GM21717 (cell line): ENCODE measurements around the gene ADGRG3.
"Not testable (repeated sequence)": the region's sequence is repeated elsewhere in the genome, so short reads cannot be mapped to it uniquely, and the experiment has no call there.

Source experiments
- ATAC-seq: cut with Tn5 transposase; IDR thresholded peaks from one replicate; pipeline ENCODE4 v1.9.1; 2021; ENCODE audit warnings: mild to moderate bottlenecking, moderate library complexity; ENCODE audit not compliant: unreplicated experiment

Gene ADGRG3

DNA sequence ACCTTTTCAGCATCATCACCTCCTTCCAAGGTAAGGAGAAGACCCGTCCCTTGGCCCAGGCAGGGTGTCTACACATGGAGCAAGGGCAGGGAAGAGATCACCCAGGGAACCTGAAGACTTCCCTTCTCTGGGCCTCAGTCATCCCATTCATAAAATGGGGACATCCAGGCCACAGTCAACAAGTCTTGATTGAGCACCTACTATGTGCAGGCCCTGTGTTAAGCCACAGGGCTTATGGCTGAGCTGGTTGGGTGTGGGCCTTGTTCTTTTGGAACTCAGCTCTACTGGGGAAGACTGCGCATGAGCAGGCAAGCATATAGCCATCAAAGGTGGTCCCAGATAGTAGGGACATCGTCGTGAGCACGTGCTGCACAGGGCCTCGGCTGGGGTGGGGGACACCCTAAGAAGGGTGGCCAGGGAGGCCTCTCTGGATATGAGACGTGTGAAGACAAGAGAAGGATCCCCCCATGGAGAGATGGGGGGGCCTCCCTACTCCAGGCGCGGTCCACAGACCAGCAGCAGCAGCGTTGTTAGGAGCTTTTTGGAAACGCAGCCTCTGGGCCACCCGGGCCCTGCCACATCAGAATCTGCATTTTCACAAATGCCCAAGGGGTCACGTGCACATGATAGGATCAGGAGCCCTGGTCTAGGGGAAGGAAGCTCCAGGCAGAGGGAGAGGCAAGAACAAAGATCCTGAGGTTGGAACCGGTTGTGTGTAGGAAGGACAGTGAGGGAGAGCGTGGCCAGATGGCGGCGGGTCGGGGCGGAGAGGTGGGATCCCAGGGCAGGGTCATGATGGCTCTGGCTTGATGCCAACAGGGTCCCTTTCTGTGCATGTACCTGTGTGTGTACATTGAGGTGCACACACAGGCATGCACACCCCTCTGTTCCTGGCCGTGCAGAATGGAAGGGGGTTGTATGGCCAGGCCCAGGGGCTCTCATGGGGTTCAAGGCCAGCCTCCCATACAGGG is 5.9 kb upstream of the ADGRG3 start:
- no peak for ATAC-seq

GRCh38 chr16:57663436-57663835 is 4.7 kb upstream of the ADGRG3 start:
- no peak for ATAC-seq

GRCh38 chr16:57663917-57664661 is 4.0 kb upstream of the ADGRG3 start:
- ATAC-seq: no peak

DNA sequence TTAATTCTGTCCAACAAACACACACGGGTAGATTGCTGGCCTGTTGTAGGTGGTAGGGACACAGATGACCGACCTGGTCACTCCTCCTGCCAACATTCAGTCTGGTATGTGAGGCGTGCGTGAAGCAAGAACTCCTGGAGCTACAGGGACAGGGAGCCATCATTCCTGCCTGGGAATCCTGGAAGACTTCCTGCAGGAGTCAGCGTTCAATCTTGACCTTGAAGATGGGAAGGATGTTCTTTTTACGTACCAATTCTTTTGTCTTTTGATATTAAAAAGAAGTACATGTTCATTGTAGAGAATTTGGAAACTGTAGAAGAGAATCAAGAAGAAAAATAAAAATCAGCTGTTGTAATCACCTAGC is 3.5 kb upstream of the ADGRG3 start:
- no peak for ATAC-seq

DNA sequence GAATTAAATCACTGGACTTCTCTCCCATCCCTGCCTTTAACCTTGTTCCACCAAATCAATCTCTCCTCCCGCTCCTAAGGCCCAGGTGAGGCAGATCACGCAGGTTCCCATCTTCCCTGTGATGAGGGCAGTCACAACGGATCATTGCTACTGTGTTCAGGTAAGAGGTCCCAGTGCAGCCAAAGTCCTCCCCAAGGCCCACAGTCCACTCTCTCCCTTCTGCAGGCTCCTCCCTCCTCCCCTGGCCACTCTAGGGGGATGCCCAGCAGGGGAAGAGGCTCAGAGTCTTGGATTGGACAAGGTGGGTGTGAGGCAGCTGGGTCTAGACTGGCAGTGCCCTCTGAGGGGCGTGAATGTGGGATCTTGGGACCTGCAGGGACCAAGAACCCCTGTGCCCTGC is 2.6 kb upstream of the ADGRG3 start:
- ATAC-seq: no peak

- no peak for ATAC-seq
These were observed 1.6 kb upstream of the ADGRG3 start for GRCh38 chr16:57666353-57667047.

- no peak for ATAC-seq
These were observed 1.0 kb upstream of the ADGRG3 start for GRCh38 chr16:57667048-57667525.

- ATAC-seq: no peak
These were observed 412 bp upstream of the ADGRG3 start for GRCh38 chr16:57667526-57668262.

DNA sequence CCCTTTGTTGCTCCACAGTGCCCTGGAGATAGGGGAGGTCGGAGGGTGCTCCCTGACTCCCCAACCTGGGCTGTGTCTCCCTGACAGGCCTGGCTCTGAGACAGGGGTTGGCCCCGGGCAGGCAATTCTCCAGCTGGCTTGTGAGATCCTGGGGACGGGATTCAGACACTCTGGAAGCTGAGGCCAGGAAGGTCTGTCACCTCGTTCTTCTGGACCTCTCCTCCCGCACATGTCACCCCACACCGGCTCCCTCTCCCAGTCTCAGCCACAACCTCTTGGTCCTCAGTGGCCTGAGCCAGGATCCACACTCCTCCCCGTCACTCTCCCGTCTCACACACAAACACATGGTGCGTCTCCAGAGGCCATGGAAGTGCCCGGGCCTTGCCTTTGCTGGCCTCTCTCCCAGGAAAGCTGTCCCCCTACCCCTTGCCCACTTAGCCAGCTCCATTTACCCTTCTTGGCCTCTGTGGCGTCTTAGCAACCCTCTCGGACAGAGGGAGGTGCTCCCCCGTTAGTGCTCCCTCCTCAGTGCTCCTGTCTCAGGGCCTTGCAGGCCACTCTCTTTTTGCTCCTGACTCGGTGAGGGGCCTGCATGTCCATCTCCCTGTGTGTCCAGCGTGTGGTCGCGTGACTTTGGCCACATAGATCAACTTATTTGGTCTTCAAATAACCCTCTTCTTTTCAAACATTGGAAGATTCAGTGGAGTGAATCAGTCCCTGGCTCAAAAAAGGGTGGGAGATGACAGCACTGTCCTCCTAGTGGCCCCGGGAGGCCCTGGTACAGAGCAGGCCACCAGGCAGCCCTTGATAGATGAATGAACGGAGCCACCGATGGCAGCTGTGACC is 747 bp downstream of the ADGRG3 start:
- no peak for ATAC-seq

DNA sequence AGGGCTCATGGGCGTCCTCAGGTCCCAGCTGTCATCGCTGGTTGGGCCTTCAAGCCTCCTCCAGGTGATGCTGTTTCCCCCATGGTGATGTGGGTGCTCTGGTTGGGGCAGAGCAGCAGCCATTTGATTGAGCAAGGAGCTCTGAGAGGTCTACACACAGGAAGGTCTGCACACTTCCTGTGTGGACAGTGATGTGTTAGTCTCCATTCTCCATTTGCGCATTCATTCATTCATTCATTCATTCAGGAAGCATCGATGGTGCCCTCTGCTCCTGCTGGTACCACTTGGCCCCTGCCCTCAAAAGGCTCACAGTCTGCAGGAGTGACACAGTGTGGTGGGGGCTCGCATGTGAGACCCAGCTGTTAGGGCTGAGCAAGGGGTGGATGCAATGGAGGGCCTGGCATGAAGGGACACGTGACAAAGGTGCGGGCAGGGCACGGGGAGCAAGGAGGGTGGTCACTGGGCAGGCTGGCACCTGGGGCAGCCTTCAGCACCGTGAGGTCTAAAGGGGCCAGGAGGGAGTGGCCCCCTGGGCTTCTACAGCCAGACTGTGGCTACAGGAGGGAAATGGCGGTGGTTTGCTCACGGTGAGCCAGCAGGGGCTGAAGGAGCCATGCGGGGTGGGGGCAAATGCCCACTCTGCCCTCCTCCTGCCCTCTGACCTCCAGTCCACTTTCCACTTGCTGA is 1.5 kb downstream of the ADGRG3 start:
- ATAC-seq: no peak

DNA sequence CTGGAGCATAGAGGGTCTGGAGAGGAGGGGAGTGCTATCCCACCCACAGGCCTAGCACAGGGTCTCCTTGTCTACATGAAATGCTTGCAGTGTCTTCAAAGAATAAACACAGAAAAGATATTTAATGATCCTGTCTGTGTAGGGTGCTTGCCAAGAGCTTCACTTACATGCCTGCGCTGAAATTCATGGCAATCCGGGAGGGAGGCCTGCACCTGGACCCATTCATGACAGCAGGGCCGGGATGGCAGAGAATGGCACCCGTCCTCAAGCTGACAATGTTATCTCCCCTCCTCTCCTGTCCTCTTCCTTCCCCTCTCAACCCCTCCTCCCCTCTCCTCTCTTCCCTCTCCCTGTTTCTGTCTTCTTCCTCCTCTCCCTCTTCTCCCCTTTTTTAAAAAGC is 2.1 kb downstream of the ADGRG3 start:
- ATAC-seq: no peak

GRCh38 chr16:57671451-57671850 is 3.3 kb downstream of the ADGRG3 start:
- not testable (repeated sequence) for ATAC-seq

DNA sequence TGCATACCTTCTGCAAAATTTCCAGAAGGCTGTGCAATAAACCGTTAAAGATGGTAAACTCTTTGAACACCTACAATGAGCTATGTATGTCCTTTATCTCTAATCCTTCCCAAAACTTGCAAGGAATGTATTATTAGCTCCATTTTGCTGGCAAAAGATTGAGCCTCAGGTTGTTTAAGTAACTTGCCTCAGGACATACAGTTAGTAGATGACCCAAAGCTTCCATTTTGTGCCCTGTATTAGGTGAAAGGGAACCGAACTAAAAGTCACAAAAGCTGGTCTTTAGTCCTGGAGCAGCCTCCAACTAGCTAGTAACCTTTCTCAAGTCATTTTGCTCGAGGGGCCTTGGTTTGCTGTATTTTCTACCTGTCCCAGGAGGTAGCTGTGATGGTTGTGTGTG is 4.3 kb downstream of the ADGRG3 start:
- ATAC-seq: no peak

DNA sequence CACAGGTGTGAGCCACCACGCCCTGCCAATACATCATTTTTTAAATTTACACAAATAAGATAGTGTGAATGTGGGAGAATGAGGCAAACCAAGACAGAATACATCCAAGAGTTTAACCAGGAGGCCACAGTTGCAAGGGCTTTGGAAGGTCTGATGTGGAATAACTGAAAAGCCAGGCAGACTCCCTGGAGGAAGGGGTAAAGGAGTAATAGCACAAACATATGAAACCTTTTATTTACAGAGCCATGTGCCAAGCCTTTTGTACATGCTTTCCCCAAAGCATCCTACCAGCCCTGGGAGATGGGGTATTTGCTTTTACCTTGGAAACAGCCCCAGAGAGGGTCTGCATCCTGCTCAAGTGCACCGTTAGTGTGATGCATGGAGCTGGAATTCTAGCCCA is 4.7 kb downstream of the ADGRG3 start:
- ATAC-seq: no peak

GRCh38 chr16:57675741-57676551 is 7.8 kb downstream of the ADGRG3 start:
- no peak for ATAC-seq

GRCh38 chr16:57676553-57677085 is 8.5 kb downstream of the ADGRG3 start:
- ATAC-seq: no peak

- no peak for ATAC-seq
These were observed 9.7 kb downstream of the ADGRG3 start for GRCh38 chr16:57677622-57678369.
